HG03196 (cell line): ENCODE measurements around the gene ZBED1.
"Not testable (repeated sequence)": the region's sequence is repeated elsewhere in the genome, so short reads cannot be mapped to it uniquely, and the experiment has no call there.

Experiments
- ATAC-seq: cut with Tn5 transposase; IDR thresholded peaks from one replicate; pipeline ENCODE4 v1.9.1; 2021; ENCODE audit not compliant: unreplicated experiment

The ZBED1 gene

GRCh38 chrX:2498781-2499302, 1.9 kb downstream of the ZBED1 start:
- ATAC-seq, result no peak

GRCh38 chrX:2497961-2498780, 2.6 kb downstream of the ZBED1 start:
- ATAC-seq, result no peak

- no peak for ATAC-seq
These were observed 5.2 kb downstream of the ZBED1 start for GRCh38 chrX:2495595-2495994.

GRCh38 chrX:2492531-2493218, 8.1 kb downstream of the ZBED1 start:
- ATAC-seq, result no peak

- no peak for ATAC-seq
These were observed 10.1 kb downstream of the ZBED1 start for GRCh38 chrX:2490634-2491033.

- ATAC-seq, result no peak
These were observed 11.0 kb downstream of the ZBED1 start for GRCh38 chrX:2489446-2490445.

- ATAC-seq, result no peak
These were observed 12.0 kb downstream of the ZBED1 start for GRCh38 chrX:2488621-2489285.

GRCh38 chrX:2487366-2487765, 13.4 kb downstream of the ZBED1 start:
- no peak for ATAC-seq

- no peak for ATAC-seq
These were observed 14.2 kb downstream of the ZBED1 start for GRCh38 chrX:2486476-2487133.

- ATAC-seq, result no peak
These were observed 14.9 kb downstream of the ZBED1 start for GRCh38 chrX:2485789-2486345.

- no peak for ATAC-seq
These were observed 15.8 kb downstream of the ZBED1 start for GRCh38 chrX:2484721-2485648.

GRCh38 chrX:2484256-2484655, 16.5 kb downstream of the ZBED1 start:
- ATAC-seq, result no peak

- no peak for ATAC-seq
These were observed 17.2 kb downstream of the ZBED1 start for GRCh38 chrX:2483398-2484060.

GRCh38 chrX:2481597-2481996, 19.2 kb downstream of the ZBED1 start:
- not testable (repeated sequence) for ATAC-seq

- not testable (repeated sequence) for ATAC-seq
These were observed 20.8 kb downstream of the ZBED1 start for GRCh38 chrX:2479982-2480381.

- ATAC-seq, result no peak
These were observed 21.4 kb downstream of the ZBED1 start for GRCh38 chrX:2479420-2479780.

- ATAC-seq, result no peak
These were observed 22.0 kb downstream of the ZBED1 start for GRCh38 chrX:2478546-2479419.
